ENCODE measurements around the gene PRRC2B.
"Not testable (repeated sequence)": the region's sequence is repeated elsewhere in the genome, so short reads cannot be mapped to it uniquely, and the experiment has no call there.

The PRRC2B gene

GRCh38 chr9:131393622-131394463 is at the start of gene PRRC2B:
Gene PRRC2B, plus strand, starts transcription at chr9:131394086. Its CDS starts 36,059 bp downstream, at chr9:131430145.
- DNase-seq, result peak; percentile 57 to 80

- not testable (repeated sequence) for DNase-seq
These were observed 48.9 kb upstream of the PRRC2B start for GRCh38 chr9:131344931-131345535.

GRCh38 chr9:131346559-131346958 is 47.3 kb upstream of the PRRC2B start:
- no peak for DNase-seq

GRCh38 chr9:131347376-131348020 is 46.4 kb upstream of the PRRC2B start:
- no peak for DNase-seq

GRCh38 chr9:131348631-131349521 is 45.0 kb upstream of the PRRC2B start:
- no peak for DNase-seq

GRCh38 chr9:131349522-131349880 is 44.4 kb upstream of the PRRC2B start:
- no peak for DNase-seq

- peak; percentile 46 to 66 for DNase-seq
These were observed 43.9 kb upstream of the PRRC2B start for GRCh38 chr9:131349881-131350563.

- not testable (repeated sequence) for DNase-seq
These were observed 37.4 kb upstream of the PRRC2B start for GRCh38 chr9:131356479-131356878.

- no peak for DNase-seq
These were observed 35.3 kb upstream of the PRRC2B start for GRCh38 chr9:131358556-131358955.

- no peak for DNase-seq
These were observed 32.6 kb upstream of the PRRC2B start for GRCh38 chr9:131361202-131361833.

GRCh38 chr9:131365546-131365945 is 28.3 kb upstream of the PRRC2B start:
- DNase-seq, result no peak

- peak in 1 of 2 experiments; percentile 22 for DNase-seq
These were observed 27.0 kb upstream of the PRRC2B start for GRCh38 chr9:131366761-131367401.

- no peak for DNase-seq
These were observed 26.4 kb upstream of the PRRC2B start for GRCh38 chr9:131367450-131367849.

- DNase-seq, result no peak
These were observed 23.2 kb upstream of the PRRC2B start for GRCh38 chr9:131370638-131371037.

- not testable (repeated sequence) for DNase-seq
These were observed 21.3 kb upstream of the PRRC2B start for GRCh38 chr9:131372599-131372973.

GRCh38 chr9:131374638-131375037 is 19.2 kb upstream of the PRRC2B start:
- not testable (repeated sequence) for DNase-seq

- no peak for DNase-seq
These were observed 14.8 kb upstream of the PRRC2B start for GRCh38 chr9:131379056-131379455.

- peak in 1 of 2 experiments; percentile 76 for DNase-seq
These were observed 10.8 kb upstream of the PRRC2B start for GRCh38 chr9:131382850-131383729.

- DNase-seq, result no peak
These were observed 8.6 kb upstream of the PRRC2B start for GRCh38 chr9:131385296-131385695.

- DNase-seq, result no peak
These were observed 7.6 kb upstream of the PRRC2B start for GRCh38 chr9:131386281-131386680.
